Activated T-cell treated with anti-CD3 and anti-CD28 coated beads, Interleukin-2, amount 50 U/mL, for 72 hours (primary cell): ENCODE measurements around the gene TRAPPC3L. TPM values are rescaled to one million over a fixed set of nuclear protein-coding genes. Genes with fewer than 3 reads are reported as not detected.

ENCODE experiments used
- ATAC-seq, 2 donors: fragments of 150-1000 bp; cut with Tn5 transposase; replicated peaks in 1 of 2; 2 replicates each; pipeline ENCODE4 v1.10.0; 2021; ENCODE audit warnings: moderate library complexity in 2 of 2, mild to moderate bottlenecking in 1 of 2
- DNase-seq, 2 donors: peaks; one replicate each; pipeline ENCODE4 v3.0.0; 2021 to 2022; ENCODE audit warnings: mixed read lengths in 1 of 2
- H3K27ac Mint-ChIP-seq: one replicate; pipeline ENCODE4 v1.8.0; 2022; ENCODE audit warnings: mild to moderate bottlenecking, moderate library complexity, mixed read lengths
- H3K27me3 Mint-ChIP-seq: one replicate; pipeline ENCODE4 v1.8.0; 2022; ENCODE audit warnings: low read depth, mixed read lengths
- H3K36me3 Mint-ChIP-seq, 2 donors: one replicate each; pipeline ENCODE4 v1.8.0; 2022; ENCODE audit warnings: mixed read lengths in 2 of 2, mild to moderate bottlenecking in 1 of 2; ENCODE audit not compliant: insufficient read depth in 2 of 2
- H3K4me1 Mint-ChIP-seq: one replicate; pipeline ENCODE4 v1.8.0; 2022; ENCODE audit warnings: low read depth, mixed read lengths
- H3K4me3 Mint-ChIP-seq, 2 donors: one replicate each; pipeline ENCODE4 v1.8.0; 2022; ENCODE audit warnings: mild to moderate bottlenecking in 2 of 2, mixed read lengths in 2 of 2, moderate library complexity in 2 of 2
- H3K9me3 Mint-ChIP-seq, 2 donors: one replicate each; pipeline ENCODE4 v1.8.0; 2022; ENCODE audit warnings: mixed read lengths in 2 of 2
- total RNA-seq, 2 donors: library from RNA; stranded (reverse); gene quantifications; one replicate each; pipeline ENCODE4 v1.2.3, GENCODE V29; 2022

TRAPPC3L gene
- total RNA-seq, 2 donors from 2014 or later: not detected

GRCh38 chr6:116568111-116568510 lies 22.6 kb upstream of the TRAPPC3L start:
- Mint-ChIP-seq H3K9me3 (no peaks in the 10 kb centered on the region), H3K4me3 (no peak overlapping the region), H3K36me3 (peaks cover 0 to 3% of the 10 kb centered on the region in 2 donors), H3K27ac (no peak overlapping the region), H3K27me3 (peaks cover 11% of the 10 kb centered on the region), H3K4me1 (peaks cover 31% of the 10 kb centered on the region)
- DNase-seq (no peak), ATAC-seq (no peak)

- Mint-ChIP-seq H3K27me3 (peaks cover 22% of the 10 kb centered on the region), H3K27ac (no peak overlapping the region), H3K4me3 (peak overlapping the region; percentile 61 to 65), H3K9me3 (no peaks in the 10 kb centered on the region), H3K36me3 (no peaks in the 10 kb centered on the region), H3K4me1 (peaks cover 16% of the 10 kb centered on the region)
- ATAC-seq: peak; percentile 73 to 76
- DNase-seq: peak; percentile 18 to 35
Measured at GRCh38 chr6:116564921-116565872, 19.7 kb upstream of the TRAPPC3L start.

- Mint-ChIP-seq H3K4me1 (peaks cover 8% of the 10 kb centered on the region), H3K27me3 (peaks cover 22% of the 10 kb centered on the region), H3K9me3 (no peaks in the 10 kb centered on the region), H3K36me3 (no peaks in the 10 kb centered on the region), H3K27ac (no peak overlapping the region), H3K4me3 (peak overlapping the region; percentile 61 to 65)
- ATAC-seq (no peak), DNase-seq (no peak)
Measured at GRCh38 chr6:116564311-116564710, 18.8 kb upstream of the TRAPPC3L start.

- H3K4me1 Mint-ChIP-seq: peaks cover 3% of the 10 kb centered on the region
- H3K4me3 Mint-ChIP-seq: peak overlapping the region in 1 of 2 donors; percentile 65
- ATAC-seq (no peak), DNase-seq (no peak)
- no peaks in the 10 kb centered on the region for H3K36me3 Mint-ChIP-seq
- no peaks in the 10 kb centered on the region for H3K9me3 Mint-ChIP-seq
- peaks cover 22% of the 10 kb centered on the region for H3K27me3 Mint-ChIP-seq
- H3K27ac Mint-ChIP-seq: no peak overlapping the region
Measured at GRCh38 chr6:116563830-116564229, 18.3 kb upstream of the TRAPPC3L start.

DNA sequence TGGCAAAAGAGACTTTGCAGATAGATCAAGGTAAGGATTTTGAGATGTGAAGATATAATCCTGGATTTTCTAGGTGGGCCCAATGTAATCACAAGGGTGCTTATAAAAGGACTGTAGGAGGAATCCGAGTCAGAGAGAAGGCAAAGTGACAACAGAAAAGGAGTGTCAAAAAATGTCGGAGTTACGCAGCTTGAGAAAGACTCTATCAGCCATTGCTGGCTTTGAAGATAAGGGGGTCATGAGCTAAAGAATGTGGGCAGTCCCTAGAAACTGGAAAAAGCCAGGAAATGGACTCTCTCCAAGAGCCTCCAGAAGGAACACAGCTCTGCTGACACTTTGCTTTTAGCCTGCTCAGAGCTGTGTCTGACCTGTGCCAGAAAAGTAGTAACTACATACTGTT lies 17.1 kb upstream of the TRAPPC3L start:
- ATAC-seq (no peak), DNase-seq (no peak)
- H3K4me1 Mint-ChIP-seq: no peaks in the 10 kb centered on the region
- no peaks in the 10 kb centered on the region for H3K36me3 Mint-ChIP-seq
- H3K27ac Mint-ChIP-seq: no peak overlapping the region
- H3K4me3 Mint-ChIP-seq: no peak overlapping the region
- no peaks in the 10 kb centered on the region for H3K9me3 Mint-ChIP-seq
- peaks cover 22% of the 10 kb centered on the region for H3K27me3 Mint-ChIP-seq

- ATAC-seq: no peak
- Mint-ChIP-seq H3K4me3 (no peak overlapping the region), H3K9me3 (no peaks in the 10 kb centered on the region), H3K27me3 (peaks cover 22% of the 10 kb centered on the region), H3K27ac (no peak overlapping the region), H3K36me3 (no peaks in the 10 kb centered on the region), H3K4me1 (no peaks in the 10 kb centered on the region)
- DNase-seq: no peak
Measured at GRCh38 chr6:116562019-116562403, 16.5 kb upstream of the TRAPPC3L start.

- Mint-ChIP-seq H3K9me3 (no peaks in the 10 kb centered on the region), H3K27ac (no peak overlapping the region), H3K4me3 (no peak overlapping the region), H3K36me3 (no peaks in the 10 kb centered on the region), H3K27me3 (peaks cover 22% of the 10 kb centered on the region), H3K4me1 (no peaks in the 10 kb centered on the region)
- DNase-seq (peak; percentile 64 to 66), ATAC-seq (peak; percentile 63 to 65)
Measured at GRCh38 chr6:116561377-116562018, 16.0 kb upstream of the TRAPPC3L start.

- no peak for DNase-seq
- Mint-ChIP-seq H3K4me3 (no peak overlapping the region), H3K4me1 (no peaks in the 10 kb centered on the region), H3K27ac (no peak overlapping the region), H3K36me3 (no peaks in the 10 kb centered on the region), H3K9me3 (no peaks in the 10 kb centered on the region), H3K27me3 (peaks cover 22% of the 10 kb centered on the region)
- no peak for ATAC-seq
Measured at GRCh38 chr6:116560130-116560529, 14.6 kb upstream of the TRAPPC3L start.

- H3K9me3 Mint-ChIP-seq: no peaks in the 10 kb centered on the region
- H3K4me3 Mint-ChIP-seq: no peak overlapping the region
- ATAC-seq (no peak), DNase-seq (no peak)
- H3K27ac Mint-ChIP-seq: no peak overlapping the region
- peaks cover 11% of the 10 kb centered on the region for H3K27me3 Mint-ChIP-seq
- H3K4me1 Mint-ChIP-seq: no peaks in the 10 kb centered on the region
- no peaks in the 10 kb centered on the region for H3K36me3 Mint-ChIP-seq
Measured at GRCh38 chr6:116557893-116558292, 12.4 kb upstream of the TRAPPC3L start.

GRCh38 chr6:116556814-116557415 lies 11.4 kb upstream of the TRAPPC3L start:
- no peak overlapping the region for H3K4me3 Mint-ChIP-seq
- H3K27me3 Mint-ChIP-seq: peaks cover 3% of the 10 kb centered on the region
- no peaks in the 10 kb centered on the region for H3K36me3 Mint-ChIP-seq
- no peak overlapping the region for H3K27ac Mint-ChIP-seq
- DNase-seq (no peak), ATAC-seq (no peak)
- no peaks in the 10 kb centered on the region for H3K4me1 Mint-ChIP-seq
- no peaks in the 10 kb centered on the region for H3K9me3 Mint-ChIP-seq

DNA sequence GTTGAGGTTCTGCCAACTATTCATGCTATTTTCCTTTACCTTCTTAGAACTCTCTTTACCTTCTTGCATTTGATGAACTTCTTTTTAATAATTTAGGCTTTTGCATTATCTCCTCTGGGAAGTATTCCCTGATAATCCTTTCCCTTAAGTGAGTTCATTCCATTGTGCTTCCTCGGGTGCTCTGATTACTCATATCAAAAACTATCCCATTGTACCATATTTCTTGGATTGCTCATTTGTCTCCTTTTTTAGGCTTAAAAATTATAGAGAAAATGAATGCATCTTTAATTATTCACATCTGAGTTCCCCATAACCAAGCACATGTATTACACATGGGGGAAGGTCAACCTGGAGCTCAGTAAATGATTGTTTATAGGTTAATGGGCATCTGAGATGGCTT lies 10.6 kb upstream of the TRAPPC3L start:
- no peaks in the 10 kb centered on the region for H3K36me3 Mint-ChIP-seq
- H3K4me1 Mint-ChIP-seq: no peaks in the 10 kb centered on the region
- H3K9me3 Mint-ChIP-seq: no peaks in the 10 kb centered on the region
- ATAC-seq: no peak
- H3K27ac Mint-ChIP-seq: no peak overlapping the region
- DNase-seq: no peak
- H3K27me3 Mint-ChIP-seq: peaks cover under 1% of the 10 kb centered on the region
- no peak overlapping the region for H3K4me3 Mint-ChIP-seq

DNA sequence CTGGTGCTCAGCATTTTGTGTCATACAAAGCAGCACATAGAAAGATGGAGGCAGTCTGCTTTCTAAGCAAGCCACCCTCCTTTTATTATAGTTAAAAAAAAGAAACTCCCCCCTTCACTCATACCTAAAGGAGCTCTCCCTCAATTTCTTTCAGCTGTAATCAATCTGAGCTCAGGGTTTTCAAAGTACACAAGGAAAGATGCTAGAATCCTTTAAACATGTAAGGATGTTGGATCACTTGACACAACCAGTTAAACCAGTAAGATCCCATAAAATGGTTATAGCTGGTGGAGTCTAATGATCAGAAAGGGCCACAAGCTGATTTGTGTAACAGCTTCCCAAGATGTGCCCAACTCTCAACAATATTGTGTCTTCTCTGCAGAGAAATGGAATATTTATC lies 8.0 kb upstream of the TRAPPC3L start, which contains the start of gene CALHM4:
TSS of gene CALHM4 (plus strand) at position 301 of the 400 bp plus-strand sequence. CDS start at position 344, 43 bp downstream.
- no peak for DNase-seq
- Mint-ChIP-seq H3K9me3 (no peaks in the 10 kb centered on the region), H3K27me3 (peaks cover 8% of the 10 kb centered on the region), H3K36me3 (no peaks in the 10 kb centered on the region), H3K4me3 (no peak within 1 kb of the TSS), H3K4me1 (no peaks in the 10 kb centered on the region), H3K27ac (no peak within 1 kb of the TSS)
- no peak for ATAC-seq

DNA sequence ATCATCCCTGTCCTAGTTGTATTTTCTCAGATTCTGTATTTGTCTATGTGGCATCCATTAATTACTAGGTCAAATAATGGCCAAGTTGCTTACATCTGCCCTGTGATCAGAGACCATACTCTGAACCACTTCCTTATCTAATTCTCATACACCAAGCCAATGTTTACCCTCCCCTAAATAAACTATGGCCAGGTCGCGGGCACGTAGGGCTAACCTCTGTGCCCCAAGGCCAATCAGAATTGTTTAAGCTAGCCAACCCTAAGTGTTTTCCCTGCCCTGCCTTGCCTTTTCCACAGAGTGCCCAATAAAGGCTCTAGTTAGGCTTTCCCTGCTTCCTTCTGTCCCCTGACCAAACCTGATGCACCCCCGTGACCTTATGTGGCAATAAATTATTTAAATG lies 5.3 kb upstream of the TRAPPC3L start:
- Mint-ChIP-seq H3K9me3 (no peaks in the 10 kb centered on the region), H3K36me3 (no peaks in the 10 kb centered on the region), H3K4me1 (no peaks in the 10 kb centered on the region), H3K4me3 (no peak overlapping the region), H3K27ac (no peak overlapping the region), H3K27me3 (peaks cover 13% of the 10 kb centered on the region)
- no peak for ATAC-seq
- no peak for DNase-seq
